Right cardiac atrium (tissue), 5 donors: ENCODE data around the gene MAGI2. TPM values are rescaled to one million over a fixed set of nuclear protein-coding genes. Genes with fewer than 3 reads are reported as not detected.

Experiments used
- ATAC-seq, 2 donors: fragments of 200-7000 bp; cut with Tn5 transposase; one replicate each; pipeline versions ENCODE4 v1.8.0 to v1.9.1; 2020; ENCODE audit warnings: moderate library complexity in 2 of 2, mild to moderate bottlenecking in 1 of 2
- DNase-seq, 3 donors: peaks; one replicate each; pipeline ENCODE4 v3.0.0-alpha.2; 2020
- H3K27ac ChIP-seq: one replicate; pipeline ENCODE4 v1.5.1; 2013; ENCODE audit warnings: mild to moderate bottlenecking, low read length, control low read depth, moderate library complexity
- H3K27me3 ChIP-seq: one replicate; pipeline ENCODE4 v1.6.1; 2013; ENCODE audit not compliant: control insufficient read depth, insufficient read depth
- H3K4me1 ChIP-seq: one replicate; pipeline ENCODE4 v1.6.1; 2013; ENCODE audit warnings: low read length; ENCODE audit not compliant: control insufficient read depth, insufficient read depth
- H3K4me3 ChIP-seq: one replicate; pipeline ENCODE4 v1.5.1; 2013; ENCODE audit warnings: low read length, control low read depth
- H3K9me3 ChIP-seq: one replicate; pipeline ENCODE4 v1.6.1; 2013; ENCODE audit warnings: low read length; ENCODE audit not compliant: control insufficient read depth
- WGBS: extraction: QIAGEN DNeasy Blood & Tissue Kit; methylation state at CpG from one replicate; pipeline ENCODE4 v1.1.7; 2013; 5-methylcytosine and 5-hydroxymethylcytosine counted together
- intact Hi-C, 4 donors: fragments of 100-400 bp; cut with DNase I; formaldehyde crosslinking; loops; one replicate each; pipeline versions ENCODE4 v1.11.0 to v1.14.0; 2022 to 2023
- polyA plus RNA-seq: library from polyadenylated mRNA; stranded (reverse); fragments of 200-250 nt; gene quantifications from one replicate; pipeline ENCODE4 v1.2.3, GENCODE V29; 2013
- total RNA-seq, 4 donors: library from RNA; stranded (reverse); fragmentation: NEBNext Ultra II Directional; extraction: Animal tissue kit (Norgen Biotek cat#: 25700); gene quantifications; one replicate each; pipeline ENCODE4 v1.2.1, GENCODE V29; 2021
- donor health status: healthy with polysubstance abuse.
- donor health status: DM: no; HTN: yes; CAD: no.
- donor health status: DM: no; HTN: no; CAD: no.
- donor health status: DM: no; HTN: yes; CAD: no; lungs with severe emphysema.
- donor health status: DM: yes; HTN: yes; CAD: no.

Gene MAGI2
- total and polyA plus RNA-seq, 5 donors = 3.2 to 9.9 (median 7.9) TPM

GRCh38 chr7:78222001-78222751 is 1231.3 kb downstream of the MAGI2 start:
- H3K4me1 ChIP-seq = no peaks in the 10 kb centered on the region
- H3K4me3 ChIP-seq = no peak overlapping the region
- intact Hi-C loops = no loop called here
- WGBS = 50% methylated on average over 5 of the region's 5 CpGs
- H3K27ac ChIP-seq = no peak overlapping the region
- no peaks in the 10 kb centered on the region for H3K27me3 ChIP-seq
- H3K9me3 ChIP-seq = no peaks in the 10 kb centered on the region
- no peak for DNase-seq
- ATAC-seq = no peak

- Histone ChIP-seq H3K27ac (no peak overlapping the region), H3K27me3 (no peaks in the 10 kb centered on the region), H3K9me3 (no peaks in the 10 kb centered on the region), H3K4me1 (no peaks in the 10 kb centered on the region), H3K4me3 (no peak overlapping the region)
- no peak for ATAC-seq
- intact Hi-C loops = no loop called here
- WGBS = 90% methylated on average over 5 of the region's 5 CpGs
- DNase-seq = no peak
Observed at GRCh38 chr7:78220754-78221153, 1232.7 kb downstream of the MAGI2 start.

- Histone ChIP-seq H3K27ac (no peak overlapping the region), H3K9me3 (no peaks in the 10 kb centered on the region), H3K4me3 (no peak overlapping the region), H3K27me3 (no peaks in the 10 kb centered on the region), H3K4me1 (no peaks in the 10 kb centered on the region)
- intact Hi-C loops = no loop called here
- no peak for ATAC-seq
- DNase-seq = no peak
- WGBS = 74% methylated on average over 9 of the region's 9 CpGs
Observed at GRCh38 chr7:78218876-78219275, 1234.6 kb downstream of the MAGI2 start.

- DNase-seq (no peak), ATAC-seq (no peak)
- WGBS = 81% methylated on average over 1 of the region's 1 CpG
- intact Hi-C loops = no loop called here
- Histone ChIP-seq H3K9me3 (no peaks in the 10 kb centered on the region), H3K4me1 (no peaks in the 10 kb centered on the region), H3K27me3 (no peaks in the 10 kb centered on the region), H3K27ac (no peak overlapping the region), H3K4me3 (no peak overlapping the region)
Observed at GRCh38 chr7:78218051-78218450, 1235.4 kb downstream of the MAGI2 start.

- 86% methylated on average over 3 of the region's 3 CpGs for WGBS
- no peak overlapping the region for H3K27ac ChIP-seq
- intact Hi-C loops = no loop called here
Observed at GRCh38 chr7:78215199-78215598, 1238.3 kb downstream of the MAGI2 start.

GRCh38 chr7:78213402-78213801 is 1240.1 kb downstream of the MAGI2 start:
- DNase-seq = no peak
- no peaks in the 10 kb centered on the region for H3K9me3 ChIP-seq
- no peak overlapping the region for H3K4me3 ChIP-seq
- no peaks in the 10 kb centered on the region for H3K4me1 ChIP-seq
- 78% methylated on average over 6 of the region's 6 CpGs for WGBS
- no peak overlapping the region for H3K27ac ChIP-seq
- no peaks in the 10 kb centered on the region for H3K27me3 ChIP-seq
- intact Hi-C loops = no loop called here
- no peak for ATAC-seq

More at GRCh38 chr7:78215199-78215598, 1238.3 kb downstream of the MAGI2 start:
- ATAC-seq = no peak
- no peaks in the 10 kb centered on the region for H3K9me3 ChIP-seq
- no peaks in the 10 kb centered on the region for H3K4me1 ChIP-seq
- H3K4me3 ChIP-seq = no peak overlapping the region
- no peaks in the 10 kb centered on the region for H3K27me3 ChIP-seq
- no peak for DNase-seq

GRCh38 chr7:78212476-78213060 is 1240.9 kb downstream of the MAGI2 start:
- ATAC-seq (no peak), DNase-seq (no peak)
- Histone ChIP-seq H3K27me3 (no peaks in the 10 kb centered on the region), H3K4me3 (no peak overlapping the region), H3K4me1 (no peaks in the 10 kb centered on the region), H3K27ac (no peak overlapping the region), H3K9me3 (no peaks in the 10 kb centered on the region)
- intact Hi-C loops = no loop called here
- WGBS = 94% methylated on average over 3 of the region's 3 CpGs

GRCh38 chr7:78207269-78207668 is 1246.2 kb downstream of the MAGI2 start:
- DNase-seq (no peak), ATAC-seq (no peak)
- intact Hi-C loops = no loop called here

GRCh38 chr7:78206769-78207168 is 1246.7 kb downstream of the MAGI2 start:
- no peaks in the 10 kb centered on the region for H3K9me3 ChIP-seq
- no peak overlapping the region for H3K4me3 ChIP-seq
- H3K27ac ChIP-seq = no peak overlapping the region
- no peak for ATAC-seq
- intact Hi-C loops = no loop called here
- no peaks in the 10 kb centered on the region for H3K27me3 ChIP-seq
- no peaks in the 10 kb centered on the region for H3K4me1 ChIP-seq
- WGBS = 69% methylated on average over 2 of the region's 2 CpGs
- no peak for DNase-seq

More at GRCh38 chr7:78207269-78207668, 1246.2 kb downstream of the MAGI2 start:
- H3K27ac ChIP-seq = no peak overlapping the region
- no peaks in the 10 kb centered on the region for H3K9me3 ChIP-seq
- H3K4me3 ChIP-seq = no peak overlapping the region
- H3K4me1 ChIP-seq = no peaks in the 10 kb centered on the region
- H3K27me3 ChIP-seq = no peaks in the 10 kb centered on the region

- ATAC-seq (no peak), DNase-seq (no peak)
- 89% methylated on average over 7 of the region's 7 CpGs for WGBS
- Histone ChIP-seq H3K9me3 (no peaks in the 10 kb centered on the region), H3K4me3 (no peak overlapping the region), H3K27me3 (no peaks in the 10 kb centered on the region), H3K27ac (no peak overlapping the region), H3K4me1 (no peaks in the 10 kb centered on the region)
- intact Hi-C loops = no loop called here
Observed at GRCh38 chr7:78203042-78203720, 1250.3 kb downstream of the MAGI2 start.

- Histone ChIP-seq H3K4me3 (no peak overlapping the region), H3K4me1 (no peaks in the 10 kb centered on the region), H3K27ac (no peak overlapping the region), H3K9me3 (no peaks in the 10 kb centered on the region), H3K27me3 (no peaks in the 10 kb centered on the region)
- 95% methylated on average over 3 of the region's 3 CpGs for WGBS
- intact Hi-C loops = no loop called here
- no peak for DNase-seq
- ATAC-seq = no peak
Observed at GRCh38 chr7:78198756-78199155, 1254.7 kb downstream of the MAGI2 start.
